Right lobe of liver (tissue), 6 donors: Measurements from ENCODE around the gene VAPB. TPM values are rescaled to one million over a fixed set of nuclear protein-coding genes. Genes with fewer than 3 reads are reported as not detected.
A peak's percentile ranks its signal among the peaks of the same experiment; 100 is the strongest.
"Not testable (repeated sequence)": the region's sequence is repeated elsewhere in the genome, so short reads cannot be mapped to it uniquely, and the experiment has no call there.

Experiments
- ATAC-seq, 4 donors: fragments of 200-7000 bp; cut with Tn5 transposase; one replicate each; pipeline ENCODE4 v1.9.1; 2020; ENCODE audit warnings: mild to moderate bottlenecking in 4 of 4, moderate library complexity in 4 of 4
- DNase-seq, 3 donors: peaks; one replicate each; pipeline ENCODE4 v3.0.0-alpha.2; 2020
- H3K27ac ChIP-seq, 3 donors: fragments of 200-600 bp; one replicate each; pipeline ENCODE4 v1.8.0; 2022
- H3K27me3 ChIP-seq, 2 donors: fragments of 200-600 bp; one replicate each; pipeline ENCODE4 v1.8.0; 2022
- H3K36me3 ChIP-seq, 4 donors: fragments of 200-600 bp; sonication (generic) in 1 of 4; one replicate each; pipeline versions ENCODE4 v1.5.1 to v1.8.0; 2017 to 2022; ENCODE audit warnings: control low read depth in 1 of 4
- H3K4me1 ChIP-seq, 4 donors: fragments of 200-600 bp; sonication (generic) in 1 of 4; one replicate each; pipeline versions ENCODE4 v1.5.1 to v1.8.0; 2017 to 2022; ENCODE audit warnings: control low read depth in 1 of 4
- H3K4me3 ChIP-seq, 3 donors: fragments of 200-600 bp; one replicate each; pipeline ENCODE4 v1.8.0; 2022
- H3K9me3 ChIP-seq, 4 donors: fragments of 200-600 bp; sonication (generic) in 1 of 4; one replicate each; pipeline versions ENCODE4 v1.5.1 to v1.8.0; 2017 to 2022; ENCODE audit warnings: control low read depth in 1 of 4
- POLR2A ChIP-seq: fragments of 450-650 bp; IDR thresholded peaks from one replicate; pipeline ENCODE4 v1.6.1; 2017; ENCODE audit warnings: antibody characterized with exemption, mild to moderate bottlenecking
- WGBS: methylation state at CpG from one replicate; pipeline ENCODE4 v1.1.6; 2018; ENCODE audit warnings: low coverage, low lambda C conversion rate; ENCODE audit not compliant: insufficient coverage; ENCODE audit errors: missing lambda C conversion rate; 5-methylcytosine and 5-hydroxymethylcytosine counted together
- intact Hi-C, 2 donors: fragments of 100-400 bp; cut with DNase I; formaldehyde crosslinking; loops; one replicate each; pipeline versions ENCODE4 v1.11.2 to v1.14.1; 2022
- total RNA-seq, 6 experiments: library from RNA; depleted of rRNA in 2 of 6; stranded (reverse); fragments of >200 nt in 2 of 6; fragmentation: NEBNext Ultra II Directional in 3 of 6; extraction: Animal tissue kit (Norgen Biotek cat#: 25700) in 3 of 6; gene quantifications; one replicate each; pipeline versions ENCODE4 v1.1.0 to v1.2.4, GENCODE V29; 2016 to 2023
- TF ChIP-seq, protein P1 (sequence below), 4 donors: fragments of 200-600 bp in 3 of 4; fragments of 450-650 bp in 1 of 4; IDR thresholded peaks; one replicate each; pipeline versions ENCODE4 v1.5.1 to v1.8.0; 2016 to 2022; ENCODE audit warnings: antibody characterized with exemption in 4 of 4, mild to moderate bottlenecking in 2 of 4
- donor health status: DM: no; HTN: yes; CAD: no.
- donor health status: DM: no; HTN: no; CAD: no.
- donor health status: DM: no; HTN: no; CAD: no.
- donor health status: DM: no; HTN: yes; CAD: no.
- donor health status: DM: no; HTN: yes; CAD: no.

VAPB gene
- total RNA-seq, 6 experiments from 2014 or later = 17.5 to 42.9 (median 31.4) TPM

DNA sequence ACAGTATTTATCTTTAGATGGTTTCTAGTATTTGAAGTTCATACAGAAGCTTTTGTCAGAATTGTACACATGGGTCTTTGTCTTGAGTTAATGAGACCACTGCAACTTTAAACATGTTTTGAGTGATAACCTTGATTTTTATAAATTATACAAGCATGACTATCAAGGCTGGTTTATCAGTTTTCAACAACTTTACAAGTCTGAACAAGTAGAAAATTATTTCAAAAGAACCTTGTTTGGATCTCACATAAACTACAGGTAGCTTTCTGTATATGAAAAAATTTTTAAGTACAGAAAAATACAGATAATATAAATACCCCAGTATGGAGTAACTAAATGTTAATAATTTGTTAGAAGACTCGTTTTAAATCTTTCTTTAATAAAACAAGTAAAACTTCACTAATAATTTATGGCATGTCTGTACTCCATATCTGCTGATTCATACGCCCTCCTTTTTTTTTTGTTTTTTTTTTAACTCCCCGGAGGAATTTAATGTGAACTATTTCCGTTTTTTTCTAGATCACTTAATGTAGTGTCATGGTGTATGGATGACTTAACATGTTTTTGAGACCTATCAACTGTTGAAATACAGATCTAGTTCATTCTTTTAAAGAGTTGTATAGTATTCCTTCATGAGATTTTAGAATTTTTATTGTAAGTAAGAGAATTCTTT, 18.3 kb downstream of the VAPB start:
- ATAC-seq = no peak
- H3K4me3 ChIP-seq = no peak overlapping the region
- WGBS = 48% methylated on average over 4 of the region's 4 CpGs
- DNase-seq = no peak
- no peaks in the 10 kb centered on the region for H3K27me3 ChIP-seq
- intact Hi-C loops = no loop called here
- H3K27ac ChIP-seq = no peak overlapping the region
- H3K4me1 ChIP-seq = peaks cover 0 to 25% (median 2%) of the 10 kb centered on the region in 4 donors
- TF ChIP-seq, protein P1, sequence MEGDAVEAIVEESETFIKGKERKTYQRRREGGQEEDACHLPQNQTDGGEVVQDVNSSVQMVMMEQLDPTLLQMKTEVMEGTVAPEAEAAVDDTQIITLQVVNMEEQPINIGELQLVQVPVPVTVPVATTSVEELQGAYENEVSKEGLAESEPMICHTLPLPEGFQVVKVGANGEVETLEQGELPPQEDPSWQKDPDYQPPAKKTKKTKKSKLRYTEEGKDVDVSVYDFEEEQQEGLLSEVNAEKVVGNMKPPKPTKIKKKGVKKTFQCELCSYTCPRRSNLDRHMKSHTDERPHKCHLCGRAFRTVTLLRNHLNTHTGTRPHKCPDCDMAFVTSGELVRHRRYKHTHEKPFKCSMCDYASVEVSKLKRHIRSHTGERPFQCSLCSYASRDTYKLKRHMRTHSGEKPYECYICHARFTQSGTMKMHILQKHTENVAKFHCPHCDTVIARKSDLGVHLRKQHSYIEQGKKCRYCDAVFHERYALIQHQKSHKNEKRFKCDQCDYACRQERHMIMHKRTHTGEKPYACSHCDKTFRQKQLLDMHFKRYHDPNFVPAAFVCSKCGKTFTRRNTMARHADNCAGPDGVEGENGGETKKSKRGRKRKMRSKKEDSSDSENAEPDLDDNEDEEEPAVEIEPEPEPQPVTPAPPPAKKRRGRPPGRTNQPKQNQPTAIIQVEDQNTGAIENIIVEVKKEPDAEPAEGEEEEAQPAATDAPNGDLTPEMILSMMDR (IDR thresholded peaks at IDR 0.05) = no peak
- TF ChIP-seq POLR2A = no peak
- no peaks in the 10 kb centered on the region for H3K9me3 ChIP-seq
- H3K36me3 ChIP-seq = no peaks in the 10 kb centered on the region

DNA sequence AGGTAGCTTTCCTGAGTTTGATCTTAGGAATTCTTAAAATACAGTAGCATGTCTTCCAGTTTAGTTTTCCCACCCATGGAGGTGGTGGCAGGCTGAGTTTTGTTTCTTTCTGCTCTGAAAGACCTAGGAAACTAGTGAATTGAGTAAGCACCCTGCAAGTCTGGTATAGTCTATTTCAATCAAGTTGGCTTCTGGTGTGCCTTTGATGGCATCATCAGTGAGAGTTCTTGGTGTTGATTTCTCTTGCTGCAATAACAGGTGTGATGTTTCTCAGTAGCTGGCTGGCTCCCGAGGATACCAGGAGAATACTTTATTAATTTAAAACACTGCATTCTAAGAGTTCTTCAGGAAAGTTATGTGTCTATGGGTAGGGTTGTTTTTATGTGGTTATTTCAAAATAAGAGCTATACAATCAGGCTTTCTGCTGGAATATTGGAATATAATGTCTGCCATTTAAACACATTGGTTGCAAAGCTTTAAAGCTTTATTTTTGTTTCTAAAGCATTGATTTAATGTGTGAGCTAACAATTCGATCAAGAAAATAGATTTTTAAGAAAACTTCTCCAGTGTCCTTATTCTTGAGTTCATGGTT, 19.0 kb downstream of the VAPB start:
- DNase-seq (no peak), ATAC-seq (peak in 3 of 4 donors; percentile 45 to 83 (median 56))
- intact Hi-C loops = no loop called here
- TF ChIP-seq, protein P1 (IDR thresholded peaks at IDR 0.05) = no peak
- TF ChIP-seq POLR2A = no peak
- no peak overlapping the region for H3K27ac ChIP-seq
- H3K27me3 ChIP-seq = no peaks in the 10 kb centered on the region
- H3K4me3 ChIP-seq = no peak overlapping the region
- H3K4me1 ChIP-seq = peaks cover 0 to 31% (median 2%) of the 10 kb centered on the region in 4 donors
- no peaks in the 10 kb centered on the region for H3K36me3 ChIP-seq
- no peaks in the 10 kb centered on the region for H3K9me3 ChIP-seq
- WGBS = 29% methylated on average over 2 of the region's 2 CpGs

DNA sequence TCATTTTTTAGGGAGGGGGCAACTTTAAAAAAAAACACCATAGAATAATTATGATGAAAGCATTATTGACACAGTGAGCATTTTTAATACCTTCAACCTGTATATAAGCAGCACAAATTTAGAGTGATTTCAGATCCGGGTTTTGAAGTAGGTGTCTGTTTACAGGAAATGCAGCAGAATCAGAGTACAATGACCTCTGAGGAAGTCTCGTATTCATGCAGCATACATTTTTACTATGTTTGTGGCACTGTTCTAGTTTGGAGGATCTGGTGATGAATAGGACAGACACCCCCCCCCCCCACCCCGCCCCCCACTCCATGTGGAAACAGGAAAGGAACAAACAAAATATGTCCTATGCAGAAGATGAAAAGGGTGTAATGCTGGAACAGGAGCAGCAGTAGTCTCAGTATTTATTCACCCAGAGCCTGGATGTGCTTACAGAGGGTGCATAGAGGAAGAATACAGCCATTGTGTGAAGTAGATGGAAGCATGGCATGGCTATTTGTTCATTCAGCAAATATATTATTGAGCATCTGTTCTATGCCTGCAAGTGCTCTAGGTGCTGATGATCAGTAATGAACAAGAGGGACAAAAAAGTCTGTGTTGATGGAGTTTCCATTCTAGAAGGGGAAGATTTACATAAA, 19.7 kb downstream of the VAPB start:
- WGBS = 8% methylated on average over 3 of the region's 3 CpGs
- ATAC-seq = peak; percentile 47 to 79 (median 56)
- DNase-seq = no peak
- Histone ChIP-seq H3K36me3 (no peaks in the 10 kb centered on the region), H3K4me1 (peaks cover 0 to 31% (median under 1%) of the 10 kb centered on the region in 4 donors), H3K4me3 (no peak overlapping the region), H3K9me3 (no peaks in the 10 kb centered on the region), H3K27me3 (no peaks in the 10 kb centered on the region), H3K27ac (no peak overlapping the region)
- intact Hi-C loops = no loop called here
- TF ChIP-seq, protein P1 (IDR thresholded peaks at IDR 0.05) = no peak
- no peak for TF ChIP-seq POLR2A

DNA sequence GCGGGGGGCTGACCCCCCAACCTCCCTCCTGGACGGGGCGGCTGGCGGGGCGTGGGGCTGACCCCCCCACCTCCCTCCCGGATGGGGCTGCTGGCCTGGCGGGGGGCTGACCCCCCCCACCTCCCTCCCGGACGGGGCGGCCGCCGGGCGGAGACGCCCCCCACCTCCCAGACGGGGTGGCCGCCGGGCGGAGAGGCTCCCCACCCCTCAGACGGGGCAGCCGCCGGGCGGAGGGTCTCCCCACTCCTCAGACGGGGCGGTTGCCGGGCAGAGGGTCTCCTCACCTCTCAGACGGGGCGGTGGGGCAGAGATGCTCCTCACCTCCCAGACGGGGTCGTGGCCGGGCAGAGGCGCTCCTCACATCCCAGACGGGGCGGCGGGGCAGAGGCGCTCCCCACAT, 25.2 kb downstream of the VAPB start:
- DNase-seq, H3K27ac ChIP-seq, intact Hi-C loops, H3K4me3 ChIP-seq, H3K36me3 ChIP-seq, H3K27me3 ChIP-seq, ATAC-seq, H3K9me3 ChIP-seq: not testable (repeated sequence)
- no CpG with 5 or more reads among the region's 35 CpGs for WGBS
- H3K4me1 ChIP-seq = peaks cover 0 to 30% (median 4%) of the 10 kb centered on the region in 4 donors

DNA sequence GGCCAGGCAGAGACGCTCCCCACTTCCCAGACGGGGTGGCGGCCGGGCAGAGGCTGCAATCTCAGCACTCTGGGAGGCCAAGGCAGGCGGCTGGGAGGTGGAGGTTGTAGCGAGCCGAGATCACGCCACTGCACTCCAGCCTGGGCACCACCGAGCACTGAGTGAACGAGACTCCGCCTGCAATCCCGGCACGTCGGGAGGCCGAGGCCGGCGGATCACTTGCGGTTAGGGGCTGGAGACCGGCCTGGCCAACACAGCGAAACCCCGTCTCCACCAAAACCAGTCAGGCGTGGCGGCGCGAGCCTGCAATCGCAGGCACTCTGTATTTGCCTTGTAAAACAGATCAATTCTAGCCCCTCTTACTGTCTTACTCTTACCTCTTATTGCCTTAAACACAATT, 25.8 kb downstream of the VAPB start:
- WGBS = 95% methylated on average over 3 of the region's 26 CpGs
- H3K9me3 ChIP-seq, DNase-seq, H3K27ac ChIP-seq, H3K4me3 ChIP-seq, ATAC-seq, H3K27me3 ChIP-seq, intact Hi-C loops: not testable (repeated sequence)
- Histone ChIP-seq H3K36me3 (peaks cover 0 to 11% (median 2%) of the 10 kb centered on the region in 4 donors), H3K4me1 (peaks cover 0 to 25% (median 4%) of the 10 kb centered on the region in 4 donors)
